GM12875 (cell line): ENCODE results near the gene VPS9D1.

ENCODE experiments used
- H3K4me3 ChIP-seq: one replicate; pipeline ENCODE4 v1.5.1; 2011; ENCODE audit warnings: low read depth, low read length, control low read depth
- CTCF ChIP-seq: IDR thresholded peaks from 2 replicates; pipeline ENCODE4 v1.5.1; 2011; ENCODE audit warnings: low read depth, mild to moderate bottlenecking, control low read depth, inconsistent platforms, low read length, moderate library complexity, borderline replicate concordance; ENCODE audit not compliant: insufficient read depth

The VPS9D1 gene

DNA sequence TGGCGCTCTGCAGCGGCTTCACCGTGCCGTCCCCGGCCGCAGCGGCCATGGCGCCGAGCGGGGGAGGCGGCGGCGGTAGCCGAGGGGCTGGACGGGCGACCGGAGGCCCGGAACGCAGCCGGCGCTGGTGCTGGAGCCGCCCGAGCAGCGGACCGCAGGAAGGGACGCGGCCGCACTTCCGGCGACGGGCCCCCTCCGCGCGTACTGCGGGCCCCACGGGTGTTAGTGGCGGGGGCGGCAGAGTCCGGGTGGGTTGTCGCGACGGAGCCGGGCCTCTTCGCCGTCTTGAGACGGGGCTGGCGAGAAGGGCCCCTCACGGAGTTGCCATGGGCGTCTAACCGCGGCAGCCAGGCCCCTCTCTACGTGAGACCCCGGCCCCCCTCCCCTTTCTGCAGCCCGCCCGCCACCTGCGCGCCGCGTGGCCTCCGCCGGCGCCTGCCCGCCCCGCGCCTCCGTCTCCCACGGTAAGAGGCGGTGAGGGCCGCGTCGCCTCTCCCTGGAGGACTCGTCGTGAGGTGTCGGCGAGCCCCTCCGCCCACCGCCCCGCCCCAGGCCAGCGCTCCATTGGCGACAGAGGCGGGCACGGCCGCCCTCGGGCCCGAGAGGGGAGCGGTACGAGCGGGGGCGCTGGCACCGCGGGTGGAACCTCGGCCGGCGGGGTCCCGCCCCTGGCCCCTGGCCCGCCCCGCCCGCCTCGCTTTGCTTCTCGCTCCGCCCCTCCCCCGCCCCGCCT lies at the start of gene VPS9D1, which contains the start of gene ZNF276:
Gene VPS9D1, minus strand, starts transcription at position 86 of the 733 bp plus-strand sequence. Its CDS starts 37 bp downstream, at position 49.
Gene ZNF276, plus strand, starts transcription at position 725 of the 733 bp plus-strand sequence. CDS start 104 bp downstream, outside the sequence.
- TF ChIP-seq CTCF = no peak
- peak within 1 kb of the TSS; percentile 79 for H3K4me3 ChIP-seq

GRCh38 chr16:89770367-89770766 lies 49.7 kb upstream of the VPS9D1 start:
- TF ChIP-seq CTCF = no peak
- no peak overlapping the region for H3K4me3 ChIP-seq

DNA sequence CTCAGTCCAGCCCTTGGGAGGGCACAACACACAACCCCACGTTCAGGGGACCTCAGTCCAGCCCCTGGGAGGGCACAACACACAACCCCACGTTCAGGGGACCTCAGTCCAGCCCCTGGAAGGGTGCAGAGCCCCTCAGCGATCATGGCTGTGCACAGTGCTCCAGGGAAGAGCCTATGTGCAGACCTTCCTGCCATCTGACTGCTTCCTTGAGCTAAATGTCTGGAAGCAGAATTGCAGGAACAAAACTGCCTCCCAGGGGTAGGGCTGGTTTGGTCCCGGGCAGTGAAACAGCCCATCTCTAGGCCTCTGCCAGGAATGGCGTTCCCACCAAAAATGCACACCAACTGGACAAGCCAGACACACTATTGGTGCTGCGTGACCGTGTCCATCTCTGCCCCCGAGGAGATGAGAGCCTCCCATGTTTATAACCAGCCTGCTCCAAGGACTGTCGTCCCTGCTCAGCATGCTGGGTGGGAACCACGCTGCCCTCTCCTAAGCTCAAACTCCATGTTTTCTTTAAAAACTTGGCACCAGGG lies 44.7 kb upstream of the VPS9D1 start:
- no peak for TF ChIP-seq CTCF
- H3K4me3 ChIP-seq = no peak overlapping the region

- H3K4me3 ChIP-seq = peak overlapping the region; percentile 45
- no peak for TF ChIP-seq CTCF
Measured at GRCh38 chr16:89764711-89765201, 44.1 kb upstream of the VPS9D1 start.

DNA sequence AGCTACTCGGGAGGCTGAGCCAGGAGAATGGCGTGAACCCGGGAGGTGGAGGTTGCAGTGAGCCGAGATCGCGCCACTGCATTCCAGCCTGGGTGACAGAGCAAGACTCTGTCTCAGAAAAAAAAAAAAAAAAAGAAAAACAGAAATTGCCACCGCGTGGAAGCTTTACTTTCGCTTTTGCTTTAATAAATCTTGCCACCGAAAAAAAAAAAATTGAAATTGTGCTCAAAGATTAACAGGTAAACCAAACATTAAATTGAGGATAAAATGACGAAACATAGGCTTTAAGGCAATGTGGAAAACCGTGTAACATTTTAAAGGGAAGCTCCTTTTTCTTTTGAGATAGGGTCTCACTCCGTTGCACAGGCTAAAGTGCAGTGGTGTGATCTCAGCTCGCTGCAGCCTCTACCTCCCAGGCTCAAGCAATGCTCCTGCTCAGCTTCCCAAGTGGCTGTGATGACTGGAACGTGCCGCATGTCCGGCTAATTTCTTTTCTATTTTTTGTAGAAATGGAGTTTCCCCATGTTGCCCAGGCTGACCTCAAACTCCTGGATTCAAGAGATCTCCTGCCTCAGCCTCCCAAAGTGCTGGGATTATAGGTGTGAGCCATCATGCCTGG lies 40.7 kb upstream of the VPS9D1 start:
- H3K4me3 ChIP-seq = no peak overlapping the region
- TF ChIP-seq CTCF = no peak

DNA sequence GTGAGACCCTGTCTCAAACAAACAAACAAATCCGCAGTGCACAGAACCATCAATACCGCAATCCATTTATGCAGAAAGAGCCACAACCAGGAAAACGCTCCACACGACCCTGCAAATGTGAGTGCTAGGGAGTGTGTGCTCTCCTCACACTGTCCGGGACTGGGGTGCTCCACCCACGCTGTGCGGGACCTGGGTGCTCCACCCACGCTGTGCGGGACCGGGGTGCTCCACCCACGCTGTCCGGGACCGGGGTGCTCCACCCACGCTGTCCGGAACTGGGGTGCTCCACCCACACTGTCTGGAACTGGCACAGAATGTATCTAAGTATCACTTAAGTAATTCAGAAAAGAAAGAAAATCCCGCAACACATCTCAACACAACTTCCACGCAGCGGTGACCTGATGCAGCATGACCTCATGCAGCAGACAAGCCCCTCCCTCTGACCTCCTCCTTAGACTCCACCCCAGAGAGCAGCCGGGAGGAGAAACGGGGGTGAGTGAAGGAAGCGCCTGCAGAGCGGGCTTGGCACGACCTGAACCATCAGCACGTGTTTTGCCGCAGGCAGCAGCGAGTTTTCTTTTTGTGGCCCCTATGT lies 39.1 kb upstream of the VPS9D1 start:
- TF ChIP-seq CTCF = no peak
- no peak overlapping the region for H3K4me3 ChIP-seq
